ENCODE data around the gene GLRX3. TPM values are rescaled to one million over a fixed set of nuclear protein-coding genes. Genes with fewer than 3 reads are reported as not detected.
A peak's percentile ranks its signal among the peaks of the same experiment; 100 is the strongest.

Gene GLRX3
- polyA plus RNA-seq, 1 experiment: 126 TPM

DNA sequence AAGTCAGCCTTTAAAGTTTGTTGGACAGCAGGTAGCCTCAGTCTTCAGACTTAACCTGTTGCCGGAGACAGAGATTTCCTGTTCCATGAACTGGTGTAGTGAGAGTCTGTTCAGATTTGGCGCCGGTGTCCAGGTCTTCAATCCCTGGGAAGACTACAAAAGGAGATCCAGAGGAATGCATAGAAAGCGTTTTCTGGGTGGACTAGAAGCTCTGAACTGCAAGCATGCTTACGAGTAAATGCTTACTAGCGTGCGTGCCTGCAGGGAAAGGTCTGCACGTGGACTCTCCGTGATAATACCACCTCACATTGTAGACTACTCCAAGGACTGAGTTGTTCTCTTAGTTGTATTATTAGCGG is 878 bp downstream of the GLRX3 start:
- POLR2A ChIA-PET: interaction anchor here (1.0 to 2.4 kb wide), 2 partner anchors 10 to 26 kb away, joined by 3 to 93 read pairs; partner anchors contain the start of gene C10orf143
- H3K27ac ChIP-seq (ENCODE audit: low read depth, low read length): no peak overlapping the region
- CTCF ChIA-PET: interaction anchor here (1.0 to 4.9 kb wide), 3 partner anchors 10 to 31 kb away, joined by 5 to 45 read pairs (median 11); partner anchors contain the start of gene C10orf143
- peak overlapping the region; percentile 81 for H3K4me3 ChIP-seq (ENCODE audit: low read depth, low read length)
- no peaks in the 10 kb centered on the region for H3K9me3 ChIP-seq (ENCODE audit: control insufficient read depth, insufficient read depth, low read length)
- DNase-seq (ENCODE audit: low read depth, low spot score): no peak
- no peaks in the 10 kb centered on the region for H3K27me3 ChIP-seq (ENCODE audit: control insufficient read depth, insufficient read depth, low read length)
- TF ChIP-seq CTCF (IDR thresholded peaks at IDR 0.05; ENCODE audit: low read depth, low read length): no peak

DNA sequence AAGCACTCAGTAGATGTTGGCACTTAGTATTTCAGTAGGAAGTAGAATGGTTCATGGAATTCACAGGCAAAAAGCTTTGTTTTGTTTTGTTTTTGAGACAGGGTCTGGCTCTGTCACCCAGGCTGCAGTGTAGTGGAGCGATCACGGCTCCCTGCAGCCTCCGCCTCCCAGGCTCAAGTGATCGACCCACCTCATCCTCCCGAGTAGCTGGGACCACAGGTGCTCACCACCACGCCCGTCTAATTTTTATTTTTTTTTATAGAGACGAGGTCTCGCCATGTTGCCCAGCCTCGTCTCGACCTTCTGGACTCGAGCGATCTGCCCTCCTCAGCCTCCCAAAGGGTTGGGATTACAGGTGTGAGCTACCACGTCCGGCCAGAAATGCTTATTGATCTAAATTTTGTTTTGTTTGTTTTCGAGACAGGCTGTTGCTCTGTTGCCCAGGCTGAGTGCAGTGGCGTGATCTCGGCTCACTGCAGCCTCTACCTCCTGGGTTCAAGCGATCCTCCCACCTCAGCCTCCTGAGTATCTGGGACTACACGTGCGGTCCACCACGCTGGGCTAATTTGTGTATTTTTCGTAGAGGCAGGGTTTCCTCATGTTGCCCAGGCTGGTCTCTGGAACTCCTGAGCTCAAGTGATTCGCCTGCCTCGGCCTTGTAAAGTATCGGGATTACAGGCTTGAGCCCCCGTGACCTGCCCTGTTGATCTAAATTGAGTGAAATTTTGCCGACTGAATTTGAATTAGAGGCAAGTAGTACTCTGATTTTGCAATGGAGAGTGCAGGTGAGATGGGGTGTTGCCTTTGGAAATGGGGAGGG is 1.7 kb downstream of the GLRX3 start:
- Histone ChIP-seq H3K9me3 (ENCODE audit: control insufficient read depth, insufficient read depth, low read length) (no peaks in the 10 kb centered on the region), H3K4me3 (ENCODE audit: low read depth, low read length) (peak overlapping the region; percentile 81), H3K27ac (ENCODE audit: low read depth, low read length) (no peak overlapping the region), H3K27me3 (ENCODE audit: control insufficient read depth, insufficient read depth, low read length) (no peaks in the 10 kb centered on the region)
- TF ChIP-seq CTCF (IDR thresholded peaks at IDR 0.05; ENCODE audit: low read depth, low read length): no peak
- no peak for DNase-seq (ENCODE audit: low read depth, low spot score)
- ChIA-PET POLR2A (interaction anchor here (0.6 to 2.4 kb wide), 4 partner anchors 10 to 670 kb away, joined by 3 to 93 read pairs (median 4); partner anchors contain the start of gene C10orf143), CTCF (interaction anchor here (2.0 to 4.9 kb wide), 2 partner anchors 10 to 28 kb away, joined by 11 to 45 read pairs; partner anchors contain the start of gene C10orf143)

GRCh38 chr10:130138479-130138866 is 2.3 kb downstream of the GLRX3 start:
- H3K27me3 ChIP-seq (ENCODE audit: control insufficient read depth, insufficient read depth, low read length): no peaks in the 10 kb centered on the region
- ChIA-PET POLR2A (interaction anchor here (0.6 to 0.7 kb wide), 2 partner anchors 28 to 671 kb away, joined by 3 to 6 read pairs; partner anchors contain the start of gene C10orf143), CTCF (interaction anchor here (2.0 to 4.9 kb wide), 2 partner anchors 11 to 28 kb away, joined by 11 to 45 read pairs; partner anchors contain the start of gene C10orf143)
- H3K9me3 ChIP-seq (ENCODE audit: control insufficient read depth, insufficient read depth, low read length): no peaks in the 10 kb centered on the region
- no peak for DNase-seq (ENCODE audit: low read depth, low spot score)
- no peak overlapping the region for H3K27ac ChIP-seq (ENCODE audit: low read depth, low read length)
- no peak for TF ChIP-seq CTCF (IDR thresholded peaks at IDR 0.05; ENCODE audit: low read depth, low read length)
- H3K4me3 ChIP-seq (ENCODE audit: low read depth, low read length): no peak overlapping the region

- DNase-seq (ENCODE audit: low read depth, low spot score): no peak
- TF ChIP-seq CTCF (IDR thresholded peaks at IDR 0.05; ENCODE audit: low read depth, low read length): no peak
- Histone ChIP-seq H3K27me3 (ENCODE audit: control insufficient read depth, insufficient read depth, low read length) (no peaks in the 10 kb centered on the region), H3K4me3 (ENCODE audit: low read depth, low read length) (no peak overlapping the region), H3K27ac (ENCODE audit: low read depth, low read length) (no peak overlapping the region), H3K9me3 (ENCODE audit: control insufficient read depth, insufficient read depth, low read length) (no peaks in the 10 kb centered on the region)
- ChIA-PET POLR2A (interaction anchor here (1.0 kb wide), 1 partner anchor 30 kb away, joined by 5 read pairs; the partner anchor contains the start of gene C10orf143), CTCF (interaction anchor here (1.4 to 4.9 kb wide), 2 partner anchors 12 to 30 kb away, joined by 9 to 45 read pairs; partner anchors contain the start of gene C10orf143)
These were observed 4.2 kb downstream of the GLRX3 start for GRCh38 chr10:130140425-130140824.

- no peak overlapping the region for H3K4me3 ChIP-seq (ENCODE audit: low read depth, low read length)
- DNase-seq (ENCODE audit: low read depth, low spot score): no peak
- no peaks in the 10 kb centered on the region for H3K27me3 ChIP-seq (ENCODE audit: control insufficient read depth, insufficient read depth, low read length)
- TF ChIP-seq CTCF (IDR thresholded peaks at IDR 0.05; ENCODE audit: low read depth, low read length): no peak
- ChIA-PET POLR2A (no interaction called here), CTCF (interaction anchor here (1.1 to 1.2 kb wide), 2 partner anchors 13 to 49 kb away, joined by 3 to 10 read pairs; no protein-coding TSS in a partner anchor)
- no peak overlapping the region for H3K27ac ChIP-seq (ENCODE audit: low read depth, low read length)
- H3K9me3 ChIP-seq (ENCODE audit: control insufficient read depth, insufficient read depth, low read length): no peaks in the 10 kb centered on the region
These were observed 4.8 kb downstream of the GLRX3 start for GRCh38 chr10:130141038-130141437.
